Fibroblast of the aortic adventitia (primary cell): ENCODE measurements around the gene FIGNL2. TPM values are rescaled to one million over a fixed set of nuclear protein-coding genes. Genes with fewer than 3 reads are reported as not detected.
A peak's percentile ranks its signal among the peaks of the same experiment; 100 is the strongest.

Source experiments
- DNase-seq: peaks from one replicate; pipeline ENCODE4 v3.0.0-alpha.2; 2010; ENCODE audit warnings: low read depth
- H3K4me3 ChIP-seq: 2 replicates; pipeline ENCODE4 v1.5.1; 2011; ENCODE audit warnings: low read depth, mild to moderate bottlenecking, control low read depth, low read length, moderate library complexity
- total RNA-seq: library from RNA; depleted of rRNA; stranded (reverse); fragments of >200 nt; gene quantifications from 2 replicates; pipeline ENCODE4 v1.2.3, GENCODE V29; 2012; ENCODE audit warnings: low replicate concordance
- TF ChIP-seq, protein P1 (sequence below): IDR thresholded peaks from 2 replicates; pipeline ENCODE4 v1.5.1; 2011; ENCODE audit warnings: mild to moderate bottlenecking, low read length, control low read depth, inconsistent platforms; ENCODE audit not compliant: insufficient read depth

The FIGNL2 gene
- total RNA-seq, 1 donor, result 0.18 TPM

DNA sequence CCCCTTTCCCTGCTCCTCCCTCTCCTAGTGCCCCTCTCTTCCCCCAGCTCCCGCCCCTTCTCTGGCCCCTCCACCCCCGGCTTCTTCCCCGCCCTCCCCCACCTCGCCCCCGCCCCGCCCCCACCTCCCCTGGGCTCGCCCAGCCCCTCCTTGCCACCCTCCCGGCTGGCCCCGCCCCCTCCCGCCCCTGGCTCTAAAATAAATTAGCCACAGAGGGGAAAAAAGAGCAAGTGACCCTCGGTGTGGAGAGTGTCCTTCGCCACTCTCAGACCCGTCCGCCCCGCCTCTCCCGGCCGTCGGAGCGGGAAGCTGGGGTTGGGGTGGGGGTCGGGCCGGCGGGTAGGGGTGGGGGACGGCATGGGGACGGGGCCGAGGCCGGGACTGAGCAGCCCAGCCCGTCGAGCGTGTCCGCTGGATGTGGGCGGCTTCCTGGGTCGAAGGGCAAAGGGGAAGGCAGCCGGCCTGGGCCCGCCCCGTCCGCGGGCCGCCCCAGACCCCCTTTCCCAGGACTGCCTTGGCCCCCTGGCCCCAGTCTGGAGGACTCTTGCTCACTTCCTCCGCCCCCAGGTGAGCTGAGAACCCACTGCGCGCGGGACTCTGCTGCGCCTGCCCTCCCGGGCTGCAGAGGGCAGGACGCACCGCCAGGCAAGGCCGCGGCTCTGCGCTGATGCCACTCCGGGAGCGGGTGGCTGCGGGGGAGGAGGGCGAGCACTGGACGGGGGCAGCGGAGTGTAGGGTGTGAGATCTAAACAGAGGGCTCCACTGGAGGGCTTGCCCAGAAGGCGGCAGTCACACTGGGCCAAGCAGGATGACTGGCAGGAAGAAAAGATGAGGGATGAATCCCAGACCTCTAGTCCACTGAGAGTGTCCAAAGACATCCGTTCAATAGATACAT, 570 bp upstream of the FIGNL2 start:
- no peak overlapping the region for H3K4me3 ChIP-seq
- no peak for DNase-seq
- TF ChIP-seq, protein P1, sequence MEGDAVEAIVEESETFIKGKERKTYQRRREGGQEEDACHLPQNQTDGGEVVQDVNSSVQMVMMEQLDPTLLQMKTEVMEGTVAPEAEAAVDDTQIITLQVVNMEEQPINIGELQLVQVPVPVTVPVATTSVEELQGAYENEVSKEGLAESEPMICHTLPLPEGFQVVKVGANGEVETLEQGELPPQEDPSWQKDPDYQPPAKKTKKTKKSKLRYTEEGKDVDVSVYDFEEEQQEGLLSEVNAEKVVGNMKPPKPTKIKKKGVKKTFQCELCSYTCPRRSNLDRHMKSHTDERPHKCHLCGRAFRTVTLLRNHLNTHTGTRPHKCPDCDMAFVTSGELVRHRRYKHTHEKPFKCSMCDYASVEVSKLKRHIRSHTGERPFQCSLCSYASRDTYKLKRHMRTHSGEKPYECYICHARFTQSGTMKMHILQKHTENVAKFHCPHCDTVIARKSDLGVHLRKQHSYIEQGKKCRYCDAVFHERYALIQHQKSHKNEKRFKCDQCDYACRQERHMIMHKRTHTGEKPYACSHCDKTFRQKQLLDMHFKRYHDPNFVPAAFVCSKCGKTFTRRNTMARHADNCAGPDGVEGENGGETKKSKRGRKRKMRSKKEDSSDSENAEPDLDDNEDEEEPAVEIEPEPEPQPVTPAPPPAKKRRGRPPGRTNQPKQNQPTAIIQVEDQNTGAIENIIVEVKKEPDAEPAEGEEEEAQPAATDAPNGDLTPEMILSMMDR, result no peak

DNA sequence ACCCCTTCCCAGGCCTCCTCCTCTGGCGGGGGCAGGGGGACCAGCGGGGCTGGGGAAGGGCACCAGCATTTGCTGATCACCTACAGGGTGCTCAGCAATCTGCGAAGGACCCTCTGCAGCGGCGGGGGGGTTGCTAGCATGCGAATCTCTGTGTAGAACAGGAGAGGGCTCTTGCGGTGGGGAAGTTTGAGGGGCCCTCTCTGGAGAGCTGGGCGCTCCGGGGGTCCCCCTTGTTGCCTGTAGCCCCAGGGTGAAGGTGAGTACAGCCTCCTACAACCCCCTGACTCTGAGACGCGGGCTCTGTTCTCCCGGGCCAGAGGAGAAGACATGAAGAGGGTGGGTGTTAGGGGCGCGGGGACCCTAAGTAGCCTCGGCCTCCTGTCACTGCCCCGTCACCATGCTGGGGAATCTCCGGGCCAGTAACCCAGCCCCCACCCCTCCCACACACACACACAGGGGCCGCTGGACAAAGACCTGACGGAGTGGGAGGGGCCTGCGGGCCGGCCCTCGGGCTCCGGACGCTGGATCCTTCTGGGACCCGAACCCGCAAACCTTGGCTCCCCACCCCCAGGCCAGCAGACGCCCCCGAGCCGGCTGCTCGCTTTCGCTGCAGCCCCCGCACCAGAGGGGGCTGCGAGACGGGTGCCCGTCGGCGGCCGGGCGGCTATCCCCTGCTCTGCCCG, 734 bp downstream of the FIGNL2 start:
- TF ChIP-seq, protein P1, result no peak
- no peak for DNase-seq
- H3K4me3 ChIP-seq, result no peak overlapping the region

DNA sequence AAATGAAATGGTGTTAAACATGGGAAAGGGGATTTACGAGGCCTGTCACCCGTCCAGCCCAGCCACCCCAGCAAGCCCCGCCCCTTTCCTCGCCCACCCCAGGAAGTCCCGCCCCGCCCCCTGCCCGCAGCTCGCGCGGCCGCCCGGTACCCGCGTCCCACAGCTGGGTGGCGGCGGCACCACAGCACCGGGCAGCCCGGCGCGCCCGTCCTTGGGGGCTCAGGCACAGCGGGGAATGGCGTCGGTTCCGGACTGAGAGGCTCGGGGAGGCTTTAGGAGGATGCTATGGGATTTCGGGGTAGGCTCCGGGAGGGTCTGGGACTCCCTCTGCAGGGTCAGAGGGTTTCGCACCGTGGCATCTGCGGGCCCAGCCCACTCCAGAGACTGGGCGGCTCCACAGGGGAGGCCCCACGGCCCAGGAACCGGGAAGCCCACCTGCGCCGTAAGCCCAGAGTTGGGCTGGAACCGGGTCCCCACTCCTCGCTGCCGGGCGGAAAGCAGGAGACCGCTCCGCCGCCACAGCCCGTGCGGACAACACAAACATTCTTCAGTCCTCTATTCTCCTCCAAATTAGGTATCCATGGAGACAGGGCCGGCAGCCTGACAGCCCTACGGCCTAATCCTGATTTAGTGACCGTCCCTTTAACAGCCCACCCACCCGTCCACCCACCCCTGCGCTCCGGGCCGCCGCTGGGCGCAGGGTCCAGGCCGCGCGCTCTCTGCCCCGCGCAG, 1.4 kb downstream of the FIGNL2 start:
- TF ChIP-seq, protein P1, result no peak
- DNase-seq, result no peak
- H3K4me3 ChIP-seq, result peak overlapping the region; percentile 46

DNA sequence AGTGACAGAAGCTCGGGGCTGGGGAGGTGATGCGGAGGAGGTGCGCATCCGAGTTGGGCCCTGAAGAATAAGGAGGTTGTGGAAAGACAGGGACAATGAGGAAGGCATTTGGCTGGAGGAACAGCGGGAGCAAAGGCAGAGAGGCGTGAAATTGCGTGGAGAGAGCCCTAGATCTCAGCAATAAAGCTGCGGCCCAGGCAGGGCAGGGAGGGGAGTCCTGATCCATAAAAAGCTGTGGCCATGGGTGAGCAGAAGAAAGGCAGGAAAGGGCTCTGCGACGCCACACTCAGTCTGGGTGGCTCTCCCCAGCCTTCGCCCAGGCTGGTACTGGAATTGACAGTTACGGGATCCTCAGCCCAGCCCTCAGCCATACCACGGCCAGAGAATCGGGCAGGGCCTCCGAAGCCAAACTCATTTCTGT, 2.2 kb downstream of the FIGNL2 start:
- no peak overlapping the region for H3K4me3 ChIP-seq
- no peak for DNase-seq
- TF ChIP-seq, protein P1, result no peak

DNA sequence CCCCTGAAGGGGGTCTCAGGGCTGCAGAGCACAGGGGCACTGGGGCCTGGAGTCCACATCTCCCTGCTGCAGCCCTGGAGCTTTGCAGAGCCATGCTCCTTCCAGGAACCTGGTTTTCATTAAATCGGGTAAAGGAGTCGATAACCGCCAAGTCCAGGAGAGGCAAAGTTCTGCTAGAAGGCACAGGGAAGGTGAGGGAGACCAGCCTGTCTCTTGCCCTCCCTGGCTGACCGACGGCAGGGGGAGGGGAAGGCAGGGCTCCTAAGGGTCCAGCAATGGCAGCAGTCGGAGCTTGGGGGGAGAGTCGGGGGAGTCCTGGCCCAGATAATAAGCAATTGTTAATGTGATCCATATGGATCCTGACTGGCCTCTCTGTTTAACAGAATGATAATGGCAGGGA, 3.0 kb downstream of the FIGNL2 start:
- no peak overlapping the region for H3K4me3 ChIP-seq
- TF ChIP-seq, protein P1, result no peak
- no peak for DNase-seq

DNA sequence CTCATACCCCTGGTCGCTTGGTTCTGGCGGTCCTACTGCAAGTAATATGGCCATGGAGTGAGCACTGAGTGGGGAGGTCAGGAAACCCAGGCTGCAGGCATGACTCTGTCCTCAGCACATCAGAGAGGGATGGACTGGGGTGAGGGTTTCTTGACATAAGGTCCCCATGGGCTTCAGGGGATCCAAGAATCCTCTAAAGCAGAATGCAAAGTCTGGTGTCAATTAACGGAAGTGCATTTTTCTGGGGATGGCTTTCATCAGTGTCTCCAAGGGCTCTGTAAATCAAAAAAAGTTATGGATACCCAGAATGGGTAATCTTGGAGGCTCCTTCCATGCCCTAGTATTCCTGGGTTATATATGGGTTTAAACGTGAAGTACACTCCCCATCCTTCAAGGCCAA, 3.7 kb downstream of the FIGNL2 start:
- TF ChIP-seq, protein P1, result no peak
- no peak for DNase-seq
- H3K4me3 ChIP-seq, result no peak overlapping the region
